HepG2 (cell line): ENCODE results near the gene ZNF813. TPM values are rescaled to one million over a fixed set of nuclear protein-coding genes. Genes with fewer than 3 reads are reported as not detected.
A peak's percentile ranks its signal among the peaks of the same experiment; 100 is the strongest.

Experiments
- ATF2 ChIP-seq: sonication (generic); formaldehyde crosslinking; IDR thresholded peaks from 2 replicates; pipeline ENCODE4 v1.4.0; 2020; ENCODE audit warnings: missing genetic modification reagents
- FLYWCH1 ChIP-seq: sonication (generic); formaldehyde crosslinking; IDR thresholded peaks from 2 replicates; pipeline ENCODE4 v1.8.1; 2023; ENCODE audit warnings: mild to moderate bottlenecking, missing genetic modification reagents
- FOXP4 ChIP-seq: sonication (generic); formaldehyde crosslinking; IDR thresholded peaks from 2 replicates; pipeline ENCODE4 v1.4.0; 2020; ENCODE audit warnings: missing genetic modification reagents
- JDP2 ChIP-seq: sonication (generic); formaldehyde crosslinking; IDR thresholded peaks from 2 replicates; pipeline ENCODE4 v1.8.1; 2022; ENCODE audit warnings: missing genetic modification reagents, borderline replicate concordance
- NFE2L2 ChIP-seq: fragments of 150-350 bp; IDR thresholded peaks from 2 replicates; pipeline ENCODE4 v1.6.1; 2014; ENCODE audit warnings: low read length
- NFYC ChIP-seq: IDR thresholded peaks from 2 replicates; pipeline ENCODE4 v1.6.1; 2016; ENCODE audit warnings: missing genetic modification reagents, missing compliant biosample characterization
- NONO ChIP-seq, 2 experiments: fragments of 450-650 bp in 1 of 2; sonication (generic) in 1 of 2; formaldehyde crosslinking in 1 of 2; IDR thresholded peaks in 1 of 2; conservative IDR thresholded peaks in 1 of 2; 2 replicates each; pipeline versions ENCODE4 v1.6.1 to v1.8.0; 2017 to 2022; ENCODE audit warnings: mild to moderate bottlenecking in 1 of 2, missing genetic modification reagents in 1 of 2, moderate library complexity in 1 of 2
- NR2F6 ChIP-seq, 2 experiments: IDR thresholded peaks; 2 replicates each; pipeline ENCODE4 v1.6.1; 2016; ENCODE audit warnings: antibody characterized with exemption in 1 of 2, mild to moderate bottlenecking in 1 of 2
- TBX2 ChIP-seq: sonication (generic); formaldehyde crosslinking; IDR thresholded peaks from 2 replicates; pipeline ENCODE4 v1.5.0; 2020; ENCODE audit warnings: missing genetic modification reagents, mild to moderate bottlenecking, borderline replicate concordance
- TEAD2 ChIP-seq: sonication (generic); formaldehyde crosslinking; IDR thresholded peaks from 2 replicates; pipeline ENCODE4 v1.9.0; 2021; ENCODE audit warnings: missing genetic modification reagents
- UBTF ChIP-seq: sonication (generic); formaldehyde crosslinking; IDR thresholded peaks from 2 replicates; pipeline ENCODE4 v1.4.0; 2020; ENCODE audit warnings: mild to moderate bottlenecking, missing genetic modification reagents
- ZFYVE20 ChIP-seq: sonication (generic); formaldehyde crosslinking; IDR thresholded peaks from 2 replicates; pipeline ENCODE4 v1.8.0; 2023; ENCODE audit warnings: low read depth, mild to moderate bottlenecking, moderate library complexity, missing genetic modification reagents, borderline replicate concordance
- ZNF264 ChIP-seq: sonication (generic); formaldehyde crosslinking; IDR thresholded peaks from 2 replicates; pipeline ENCODE4 v1.4.0; 2020; ENCODE audit warnings: missing genetic modification reagents
- ZNF280B ChIP-seq: sonication (generic); formaldehyde crosslinking; IDR thresholded peaks from 2 replicates; pipeline ENCODE4 v1.5.0; 2020; ENCODE audit warnings: missing genetic modification reagents, mild to moderate bottlenecking, borderline replicate concordance
- ZNF33B ChIP-seq: sonication (generic); formaldehyde crosslinking; IDR thresholded peaks from 2 replicates; pipeline ENCODE4 v1.5.1; 2020; ENCODE audit warnings: mild to moderate bottlenecking, missing genetic modification reagents
- ZNF501 ChIP-seq: sonication (generic); formaldehyde crosslinking; IDR thresholded peaks from 2 replicates; pipeline ENCODE4 v1.5.1; 2020; ENCODE audit warnings: mild to moderate bottlenecking, moderate library complexity, missing genetic modification reagents
- ZNF552 ChIP-seq: sonication (generic); formaldehyde crosslinking; IDR thresholded peaks from 2 replicates; pipeline ENCODE4 v1.9.0; 2022; ENCODE audit warnings: missing genetic modification reagents, mild to moderate bottlenecking, borderline replicate concordance
- ZNF639 ChIP-seq: conservative IDR thresholded peaks from 2 replicates; pipeline ENCODE4 v1.6.1; 2018; ENCODE audit warnings: missing genetic modification reagents
- ZNF772 ChIP-seq: sonication (generic); formaldehyde crosslinking; IDR thresholded peaks from 2 replicates; pipeline ENCODE4 v1.5.0; 2020; ENCODE audit warnings: mild to moderate bottlenecking, missing genetic modification reagents
- polyA plus RNA-seq, 8 experiments: library from polyadenylated mRNA; depleted of rRNA in 3 of 8; stranded (reverse) in 7 of 8; unstranded in 1 of 8; fragments of >200 nt; fragmentation: Illumina TruSeq in 4 of 8; extraction: Trizol in 4 of 8; gene quantifications; 2 replicates each; pipeline versions ENCODE4 v1.2.1 to v1.2.3, GENCODE V29; 2011 to 2016; ENCODE audit warnings: low read depth in 4 of 8, missing spikeins in 1 of 8, mixed read lengths in 1 of 8; ENCODE audit not compliant: insufficient read depth in 1 of 8
- total RNA-seq, 5 experiments: library from RNA; depleted of rRNA; stranded (reverse); fragments of >200 nt; fragmentation: Illumina TruSeq; extraction: Trizol; gene quantifications; 2 replicates each; pipeline ENCODE4 v1.2.3, GENCODE V29; 2016; ENCODE audit warnings: low read depth in 1 of 5

The ZNF813 gene
- total and polyA plus RNA-seq, 2 of the 13 experiments (the other 11 are each of a cell fraction or from before 2014, with no cell fraction given), result 2.1 to 8.9 TPM

- TF ChIP-seq ATF2 (peak; percentile 83), ZNF33B (CRISPR knock-in tag) (0 out of 2 replicates have a peak, but pooled peaks have one; percentile 57), FOXP4 (peak; percentile 85), ZNF552 (no peak), NR2F6 (IDR thresholded peaks at IDR 0.05) (peak; percentile 55), NR2F6 (CRISPR knock-in tag; IDR thresholded peaks at IDR 0.05) (peak; percentile 69; the same call in 1 of the 2 replicates), ZNF639 (no peak), NFE2L2 (no peak), ZFYVE20 (CRISPR knock-in tag) (no peak), NONO (IDR thresholded peaks at IDR 0.05) (no peak), NONO (CRISPR knock-in tag; conservative IDR thresholded peaks at IDR 0.05) (peak; percentile 39), ZNF772 (CRISPR knock-in tag) (peak; percentile 34; the same call in 1 of the 2 replicates), ZNF501 (CRISPR knock-in tag) (no peak; the same call in none of the 2 replicates), TEAD2 (CRISPR knock-in tag) (no peak), JDP2 (CRISPR knock-in tag) (no peak), NFYC (0 out of 2 replicates have a peak, but pooled peaks have one; percentile 13), ZNF280B (CRISPR knock-in tag) (no peak), ZNF264 (peak; percentile 80; the same call in 1 of the 2 replicates), UBTF (CRISPR knock-in tag) (peak; percentile 47; the same call in 1 of the 2 replicates), TBX2 (peak; percentile 64; the same call in 1 of the 2 replicates), FLYWCH1 (CRISPR knock-in tag) (no peak)
These were observed 40.2 kb downstream of the ZNF813 start (continued) for GRCh38 chr19:53507523-53508442.
